ENCODE data around the gene KDM6A. TPM values are rescaled to one million over a fixed set of nuclear protein-coding genes. Genes with fewer than 3 reads are reported as not detected.

KDM6A gene
- polyA plus RNA-seq, 1 donor (not counting 4 experiments of a cell fraction or from before 2014, with no cell fraction given) = 64.2 TPM

- Histone ChIP-seq H3K27me3 (ENCODE audit: control insufficient read depth, extremely low read depth, insufficient read depth, low read length) (no peaks in the 10 kb centered on the region), H4K20me1 (ENCODE audit: control insufficient read depth, extremely low read depth, insufficient read depth, low read length) (peaks cover 13% of the 10 kb centered on the region), H3K4me1 (ENCODE audit: control insufficient read depth, extremely low read depth, insufficient read depth, low read length) (peaks cover 24% of the 10 kb centered on the region), H3K4me3 (ENCODE audit: control insufficient read depth in 2 of 3, extremely low read depth in 1 of 3, insufficient read depth in 2 of 3, low read depth in 1 of 3, low read length in 3 of 3) (peak overlapping the region; percentile 12 to 36 (median 24)), H3K9me3 (ENCODE audit: control insufficient read depth, low read depth, low read length) (no peaks in the 10 kb centered on the region), H3K9me1 (ENCODE audit: control insufficient read depth, extremely low read depth, insufficient read depth, low read length) (no peaks in the 10 kb centered on the region), H2AFZ (ENCODE audit: control insufficient read depth, low read length) (no peak overlapping the region), H3K4me2 (ENCODE audit: control insufficient read depth, extremely low read depth, insufficient read depth, low read depth, low read length) (peak overlapping the region; percentile 68), H3K79me2 (ENCODE audit: control insufficient read depth, insufficient read depth, low read length) (peaks cover 97% of the 10 kb centered on the region), H3K36me3 (ENCODE audit: control insufficient read depth in 2 of 2, extremely low read depth in 1 of 2, insufficient read depth in 2 of 2, low read length in 2 of 2) (peaks cover 0 to 3% of the 10 kb centered on the region in 2 experiments), H3K27ac (ENCODE audit: control insufficient read depth, insufficient read depth, low read length) (no peak overlapping the region), H3K9ac (ENCODE audit: control insufficient read depth, extremely low read depth, insufficient read depth, low read length) (no peak overlapping the region)
- dilution Hi-C loops (cut with MboI; ENCODE audit: extremely low pct_ligation_motif_present, low sequenced_read_pairs) = no loop called here
- TF ChIP-seq EZH2 (IDR thresholded peaks at IDR 0.05; ENCODE audit: low read length) (no peak), CTCF (optimal IDR thresholded peaks at IDR 0.05 in 1 of 3, IDR thresholded peaks at IDR 0.05 in 1 of 3, conservative IDR thresholded peaks at IDR 0.05 in 1 of 3; ENCODE audit: extremely low read depth in 1 of 3, insufficient read depth in 2 of 3, low read length in 3 of 3) (no peak)
- no peak for DNase-seq (ENCODE audit: low read depth, low spot score)
- no peak for FAIRE-seq
Measured at GRCh38 chrX:44953734-44954502, 80.9 kb downstream of the KDM6A start.

DNA sequence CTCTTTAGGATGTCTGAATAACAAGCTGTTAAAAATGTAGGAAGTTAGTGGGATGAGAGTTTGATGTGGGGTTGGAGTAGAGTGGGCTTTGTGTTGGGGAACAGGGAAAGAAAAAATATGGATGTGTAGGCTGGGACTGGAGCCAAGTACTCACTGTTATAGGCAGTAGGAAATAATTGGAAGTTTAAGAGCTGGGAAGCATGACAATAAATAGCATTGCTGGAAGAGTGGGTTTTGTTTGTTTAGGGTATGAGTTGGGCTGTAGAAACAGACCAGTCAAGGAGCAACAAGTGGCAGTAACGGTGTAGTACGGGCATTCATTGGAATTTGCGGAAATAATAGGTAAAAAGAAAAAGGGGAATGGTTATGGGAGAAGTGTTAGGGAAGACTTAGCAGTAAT lies 81.6 kb downstream of the KDM6A start:
- peaks cover 0 to 3% of the 10 kb centered on the region in 2 experiments for H3K36me3 ChIP-seq (ENCODE audit: control insufficient read depth in 2 of 2, extremely low read depth in 1 of 2, insufficient read depth in 2 of 2, low read length in 2 of 2)
- H3K27me3 ChIP-seq (ENCODE audit: control insufficient read depth, extremely low read depth, insufficient read depth, low read length) = no peaks in the 10 kb centered on the region
- peak overlapping the region; percentile 68 for H3K4me2 ChIP-seq (ENCODE audit: control insufficient read depth, extremely low read depth, insufficient read depth, low read depth, low read length)
- H3K27ac ChIP-seq (ENCODE audit: control insufficient read depth, insufficient read depth, low read length) = no peak overlapping the region
- H3K9ac ChIP-seq (ENCODE audit: control insufficient read depth, extremely low read depth, insufficient read depth, low read length) = no peak overlapping the region
- peaks cover 24% of the 10 kb centered on the region for H3K4me1 ChIP-seq (ENCODE audit: control insufficient read depth, extremely low read depth, insufficient read depth, low read length)
- FAIRE-seq (no peak), DNase-seq (ENCODE audit: low read depth, low spot score) (no peak)
- H2AFZ ChIP-seq (ENCODE audit: control insufficient read depth, low read length) = no peak overlapping the region
- H3K79me2 ChIP-seq (ENCODE audit: control insufficient read depth, insufficient read depth, low read length) = peaks cover 97% of the 10 kb centered on the region
- no peaks in the 10 kb centered on the region for H3K9me3 ChIP-seq (ENCODE audit: control insufficient read depth, low read depth, low read length)
- TF ChIP-seq CTCF (optimal IDR thresholded peaks at IDR 0.05 in 1 of 3, IDR thresholded peaks at IDR 0.05 in 1 of 3, conservative IDR thresholded peaks at IDR 0.05 in 1 of 3; ENCODE audit: extremely low read depth in 1 of 3, insufficient read depth in 2 of 3, low read length in 3 of 3) = no peak
- no peak for TF ChIP-seq EZH2 (IDR thresholded peaks at IDR 0.05; ENCODE audit: low read length)
- H3K9me1 ChIP-seq (ENCODE audit: control insufficient read depth, extremely low read depth, insufficient read depth, low read length) = no peaks in the 10 kb centered on the region
- peak overlapping the region in 2 of 3 experiments; percentile 24 to 27 for H3K4me3 ChIP-seq (ENCODE audit: control insufficient read depth in 2 of 3, extremely low read depth in 1 of 3, insufficient read depth in 2 of 3, low read depth in 1 of 3, low read length in 3 of 3)
- H4K20me1 ChIP-seq (ENCODE audit: control insufficient read depth, extremely low read depth, insufficient read depth, low read length) = peaks cover 13% of the 10 kb centered on the region
- dilution Hi-C loops (cut with MboI; ENCODE audit: extremely low pct_ligation_motif_present, low sequenced_read_pairs) = no loop called here
